ENCODE data around the gene SLC26A11.
"Not testable (repeated sequence)": the region's sequence is repeated elsewhere in the genome, so short reads cannot be mapped to it uniquely, and the experiment has no call there.

SLC26A11 gene

DNA sequence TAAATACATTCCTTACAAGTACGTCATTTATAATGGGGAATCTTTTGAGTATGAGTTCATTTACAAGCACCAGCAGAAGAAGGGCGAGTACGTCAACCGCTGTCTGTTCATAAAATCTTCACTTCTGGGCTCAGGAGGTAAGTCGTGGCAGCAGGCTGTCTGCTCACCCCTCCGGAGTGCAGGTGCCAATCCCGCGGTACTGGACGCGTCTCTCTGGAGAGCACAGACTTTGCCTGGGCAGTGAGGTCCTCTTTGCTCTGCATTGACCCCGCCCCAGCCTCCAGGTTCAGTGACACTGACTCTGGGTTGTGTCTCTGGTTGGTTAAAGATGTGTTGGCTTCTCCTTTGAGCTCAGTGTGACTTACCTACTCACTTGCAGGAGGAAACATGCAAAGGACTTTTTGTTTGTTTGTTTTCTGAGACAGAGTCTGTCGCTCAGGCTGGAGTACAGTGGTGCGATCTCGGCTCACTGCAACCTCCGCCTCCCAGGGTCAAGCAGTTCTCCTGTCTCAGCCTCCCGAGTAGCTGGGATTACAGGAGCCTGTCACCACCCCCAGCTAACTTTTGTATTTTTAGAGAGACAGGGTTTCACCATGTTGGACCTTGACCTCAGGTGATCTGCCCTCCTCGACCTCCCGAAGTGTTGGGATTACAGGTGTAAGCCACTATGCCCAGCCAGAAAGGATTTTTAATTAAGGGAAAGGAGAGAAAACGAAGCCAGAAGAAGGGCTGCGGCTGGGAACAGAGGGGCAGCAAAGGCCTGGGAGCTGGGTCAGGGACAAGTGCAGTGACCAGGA, 71.7 kb downstream of the SLC26A11 start:
- no peak for DNase-seq (ENCODE audit: low read depth, low spot score)
- no peak overlapping the region for H3K4me3 ChIP-seq (ENCODE audit: low read length)

DNA sequence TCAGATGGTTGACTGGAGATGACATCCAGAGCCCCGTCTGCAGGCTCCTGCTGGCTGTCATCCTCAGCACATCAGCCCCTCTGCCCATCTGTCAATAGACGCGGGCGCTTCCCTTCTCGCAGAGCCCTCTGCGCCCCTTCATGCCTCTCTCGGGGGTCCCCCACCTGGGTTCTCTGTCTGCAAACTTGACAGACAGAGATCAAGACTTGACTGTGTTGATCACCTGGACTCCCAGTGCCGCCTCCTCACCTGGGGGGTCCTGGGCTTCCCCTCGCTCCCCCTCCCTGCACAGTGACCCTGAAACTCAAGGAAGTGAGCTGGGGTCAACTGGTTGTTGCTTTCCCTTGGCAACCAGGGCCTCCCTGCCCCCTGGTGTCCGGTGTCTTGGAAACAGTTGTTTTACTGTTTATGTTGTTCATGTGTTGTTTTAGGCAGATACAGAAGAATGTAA, 72.3 kb downstream of the SLC26A11 start:
- no peak overlapping the region for H3K4me3 ChIP-seq (ENCODE audit: low read length)
- no peak for DNase-seq (ENCODE audit: low read depth, low spot score)

- H3K4me3 ChIP-seq (ENCODE audit: low read length): no peak overlapping the region
- DNase-seq (ENCODE audit: low read depth, low spot score): no peak
Measured at GRCh38 chr17:80294210-80294609, 74.0 kb downstream of the SLC26A11 start.

DNA sequence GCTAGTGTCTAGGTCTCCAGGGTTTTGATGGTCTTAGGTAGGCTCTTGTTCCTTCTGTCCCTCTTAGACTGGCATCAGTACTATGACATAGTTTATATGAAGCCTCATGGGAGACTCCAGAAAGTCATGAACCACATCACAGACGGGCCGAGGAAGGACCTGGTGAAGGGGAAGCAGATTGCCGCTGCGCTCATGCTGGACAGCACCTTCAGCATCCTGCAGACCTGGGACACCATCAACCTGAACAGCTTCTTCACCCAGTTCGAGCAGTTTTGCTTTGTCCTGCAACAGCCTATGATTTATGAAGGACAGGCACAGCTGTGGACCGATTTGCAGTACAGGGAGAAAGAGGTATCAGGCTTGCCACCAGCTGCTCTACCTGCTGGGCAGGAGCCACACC, 74.4 kb downstream of the SLC26A11 start:
- DNase-seq (ENCODE audit: low read depth, low spot score): no peak
- no peak overlapping the region for H3K4me3 ChIP-seq (ENCODE audit: low read length)

DNA sequence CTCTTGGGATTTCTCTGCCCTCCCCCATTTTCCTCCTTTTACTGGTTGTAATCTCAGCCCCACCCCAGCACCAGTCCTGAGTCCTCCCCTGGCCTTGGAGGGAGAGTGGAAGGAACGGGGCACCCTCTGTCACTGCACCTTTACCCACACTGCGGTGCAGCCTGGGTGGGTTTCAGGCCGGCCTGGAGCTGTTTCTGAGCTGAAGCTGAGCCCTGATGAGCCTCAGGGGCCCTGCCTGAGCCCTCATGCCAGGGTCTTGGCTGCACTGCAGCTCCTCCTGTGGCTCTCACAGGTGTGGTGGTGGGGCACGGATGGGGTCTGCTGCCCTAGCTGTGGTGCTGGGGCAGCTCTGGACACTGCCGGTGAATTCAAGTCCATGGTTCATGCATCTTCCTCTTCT, 74.9 kb downstream of the SLC26A11 start:
- H3K4me3 ChIP-seq (ENCODE audit: low read length): no peak overlapping the region

GRCh38 chr17:80295559-80295958, 75.3 kb downstream of the SLC26A11 start:
- no peak overlapping the region for H3K4me3 ChIP-seq (ENCODE audit: low read length)
- DNase-seq (ENCODE audit: low read depth, low spot score): no peak

More for the DNA sequence above, 74.9 kb downstream of the SLC26A11 start:
- DNase-seq (ENCODE audit: low read depth, low spot score): no peak

- no peak overlapping the region for H3K4me3 ChIP-seq (ENCODE audit: low read length)
- no peak for DNase-seq (ENCODE audit: low read depth, low spot score)
Measured at GRCh38 chr17:80296221-80296620, 76.0 kb downstream of the SLC26A11 start.

DNA sequence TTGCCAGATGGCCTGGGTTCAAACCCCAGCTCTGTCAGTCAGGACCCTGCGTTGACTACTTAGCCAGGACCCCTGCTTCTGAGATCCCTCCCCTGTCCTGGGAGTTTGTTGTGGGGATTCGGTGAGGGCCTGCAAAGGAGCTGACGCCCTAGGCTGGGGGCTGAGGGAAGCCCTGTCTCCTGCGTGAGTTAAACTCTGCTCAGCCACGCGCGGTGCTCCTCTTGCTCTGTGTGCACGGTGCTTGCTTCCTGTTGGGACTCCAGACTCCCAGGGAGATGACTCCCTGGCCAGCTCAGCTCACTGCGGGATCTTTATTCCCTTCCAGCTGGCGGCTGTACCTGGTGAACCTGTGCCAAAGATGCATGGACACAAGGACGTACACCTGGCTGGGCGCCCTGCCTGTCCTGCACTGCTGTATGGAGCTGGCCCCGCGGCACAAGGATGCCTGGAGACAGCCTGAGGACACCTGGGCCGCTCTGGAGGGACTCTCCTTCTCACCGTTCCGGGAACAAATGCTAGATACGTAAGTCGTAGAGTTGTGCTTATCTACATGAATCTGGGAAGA, 77.9 kb downstream of the SLC26A11 start:
- H3K4me3 ChIP-seq (ENCODE audit: low read length): no peak overlapping the region
- no peak for DNase-seq (ENCODE audit: low read depth, low spot score)

GRCh38 chr17:80299350-80300100, 79.3 kb downstream of the SLC26A11 start:
- DNase-seq (ENCODE audit: low read depth, low spot score): not testable (repeated sequence)

GRCh38 chr17:80300756-80301155, 80.5 kb downstream of the SLC26A11 start:
- H3K4me3 ChIP-seq (ENCODE audit: low read length); DNase-seq (ENCODE audit: low read depth, low spot score): not testable (repeated sequence)

More at GRCh38 chr17:80299350-80300100, 79.3 kb downstream of the SLC26A11 start:
- not testable (repeated sequence) for H3K4me3 ChIP-seq (ENCODE audit: low read length)
